ENCODE results near the gene DSG3.

DNA sequence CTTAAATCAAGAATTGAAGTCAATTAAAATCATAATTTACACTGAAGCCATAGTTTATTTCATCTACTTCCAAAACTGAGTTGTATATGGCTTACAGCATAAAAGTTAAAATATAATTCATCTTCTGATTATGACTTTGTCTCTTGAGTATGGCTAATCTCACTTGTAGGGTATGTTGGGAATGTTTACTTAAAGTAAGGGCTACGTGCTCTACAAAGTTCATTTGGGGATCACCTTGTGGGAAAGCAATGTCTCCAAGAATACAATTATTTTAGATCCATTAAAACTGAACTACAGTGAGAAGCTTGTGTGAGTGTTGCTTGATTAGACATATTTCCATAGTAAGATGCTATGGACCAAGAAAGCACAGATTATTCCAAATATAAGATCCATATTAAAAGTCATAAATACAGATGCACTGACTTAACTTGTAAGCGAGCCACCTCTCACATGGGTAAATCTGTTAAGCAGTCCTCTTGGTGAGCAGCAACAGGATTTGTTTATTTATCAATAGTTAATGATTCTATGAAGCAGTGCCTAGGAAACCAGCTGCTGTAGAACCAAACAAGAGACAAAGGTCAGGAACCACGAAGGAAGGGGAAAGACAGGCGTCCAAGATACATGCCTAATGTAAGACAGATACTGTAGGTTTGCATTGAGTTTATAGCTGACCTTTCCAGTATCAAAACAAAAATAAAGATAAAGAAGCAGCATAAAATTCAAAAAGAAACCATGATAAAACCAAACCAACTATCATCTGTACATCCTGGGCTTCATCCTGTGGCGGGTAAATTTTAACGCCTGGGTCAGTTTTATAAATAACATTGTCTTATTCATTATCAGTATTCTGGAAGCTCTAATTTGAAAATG is 46.1 kb upstream of the DSG3 start:
- TF ChIP-seq POLR2A (IDR thresholded peaks at IDR 0.05) (no peak), POLR2AphosphoS5 (IDR thresholded peaks at IDR 0.05) (no peak)
- TF ChIP-seq, protein P1, sequence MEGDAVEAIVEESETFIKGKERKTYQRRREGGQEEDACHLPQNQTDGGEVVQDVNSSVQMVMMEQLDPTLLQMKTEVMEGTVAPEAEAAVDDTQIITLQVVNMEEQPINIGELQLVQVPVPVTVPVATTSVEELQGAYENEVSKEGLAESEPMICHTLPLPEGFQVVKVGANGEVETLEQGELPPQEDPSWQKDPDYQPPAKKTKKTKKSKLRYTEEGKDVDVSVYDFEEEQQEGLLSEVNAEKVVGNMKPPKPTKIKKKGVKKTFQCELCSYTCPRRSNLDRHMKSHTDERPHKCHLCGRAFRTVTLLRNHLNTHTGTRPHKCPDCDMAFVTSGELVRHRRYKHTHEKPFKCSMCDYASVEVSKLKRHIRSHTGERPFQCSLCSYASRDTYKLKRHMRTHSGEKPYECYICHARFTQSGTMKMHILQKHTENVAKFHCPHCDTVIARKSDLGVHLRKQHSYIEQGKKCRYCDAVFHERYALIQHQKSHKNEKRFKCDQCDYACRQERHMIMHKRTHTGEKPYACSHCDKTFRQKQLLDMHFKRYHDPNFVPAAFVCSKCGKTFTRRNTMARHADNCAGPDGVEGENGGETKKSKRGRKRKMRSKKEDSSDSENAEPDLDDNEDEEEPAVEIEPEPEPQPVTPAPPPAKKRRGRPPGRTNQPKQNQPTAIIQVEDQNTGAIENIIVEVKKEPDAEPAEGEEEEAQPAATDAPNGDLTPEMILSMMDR (IDR thresholded peaks at IDR 0.05) = no peak
